NOMO-1 (cell line): ENCODE results near the gene SEMA6C.
"Not testable (repeated sequence)": the region's sequence is repeated elsewhere in the genome, so short reads cannot be mapped to it uniquely, and the experiment has no call there.

Experiments used
- DNase-seq, 2 experiments: peaks; one replicate each; lab custom pipeline; 2025; ENCODE audit not compliant: unreplicated experiment in 2 of 2; lab: John Stamatoyannopoulos, UW

Gene SEMA6C

DNA sequence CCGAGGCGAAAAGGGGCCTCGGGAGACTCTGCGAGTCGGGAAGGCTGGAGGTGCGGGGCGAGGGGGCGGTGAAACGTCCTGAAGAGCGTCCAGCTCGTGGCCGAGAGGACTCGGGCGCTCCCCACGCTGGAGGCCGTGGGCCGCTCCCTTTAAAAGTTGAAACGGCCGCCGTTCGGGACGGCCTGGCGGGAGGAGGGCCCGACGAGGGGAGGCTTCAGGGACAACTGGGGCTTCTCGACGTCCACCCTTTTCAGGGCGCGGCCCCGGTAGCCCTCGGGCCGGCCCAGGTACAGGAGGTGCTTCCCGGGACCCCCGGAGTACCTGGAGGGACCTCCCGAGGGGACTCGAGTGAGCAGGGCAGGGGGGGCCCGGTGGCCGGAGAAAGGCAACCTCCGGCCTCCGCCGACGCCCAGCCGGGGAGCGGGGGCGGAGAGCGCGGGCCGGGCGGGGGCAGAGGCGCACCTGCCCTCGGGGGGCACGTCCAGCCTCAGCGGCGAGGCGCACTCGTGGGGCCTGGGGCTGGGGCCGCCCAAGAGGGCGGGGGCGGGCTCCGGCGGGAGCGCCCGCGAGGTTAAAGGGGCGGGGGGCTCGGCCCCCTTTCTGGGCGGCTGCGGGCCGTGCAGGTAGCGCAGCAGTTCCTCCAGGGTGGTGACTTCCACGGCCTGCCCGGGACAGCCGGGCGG is 14.0 kb downstream of the SEMA6C start:
- DNase-seq = no peak

- DNase-seq = no peak
Observed at GRCh38 chr1:151131701-151132334, 14.6 kb downstream of the SEMA6C start.

- peak in 1 of 2 experiments; percentile 14 for DNase-seq
Observed at GRCh38 chr1:151130987-151131586, 15.3 kb downstream of the SEMA6C start.

- DNase-seq = no peak
Observed at GRCh38 chr1:151128800-151129199, 17.6 kb downstream of the SEMA6C start.

DNA sequence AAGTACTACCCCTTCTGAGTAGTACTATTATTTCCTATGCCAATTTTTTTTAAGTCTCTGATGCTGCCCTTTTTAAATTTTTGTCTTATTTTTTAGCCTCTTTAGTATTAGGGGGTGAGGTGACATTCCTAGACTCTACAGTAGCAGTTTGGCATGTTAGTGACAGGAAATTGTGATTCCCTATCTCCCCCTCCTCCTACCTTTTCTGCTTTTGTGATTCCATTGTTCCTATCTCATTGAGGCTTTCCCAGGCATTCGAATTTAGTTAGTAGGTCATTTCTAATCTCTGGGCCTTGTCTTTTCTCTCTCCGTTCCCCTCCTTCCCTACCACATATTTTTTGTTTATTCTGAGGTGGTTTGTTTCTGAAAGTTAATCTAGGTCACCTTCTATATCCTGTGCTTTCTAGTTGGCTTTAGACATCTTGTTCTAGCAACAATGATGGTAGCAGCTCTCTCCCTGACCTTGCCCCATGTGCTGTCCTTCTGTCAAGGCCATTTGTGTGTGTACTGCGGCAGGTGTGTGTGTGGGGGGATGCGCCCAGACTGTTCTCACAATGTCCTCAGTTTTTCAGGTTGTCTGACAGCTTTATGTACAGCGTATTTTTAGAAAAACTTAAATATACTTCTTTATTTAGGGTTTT is 21.5 kb downstream of the SEMA6C start:
- DNase-seq = no peak

- DNase-seq = no peak
Observed at GRCh38 chr1:151113877-151114276, 32.6 kb downstream of the SEMA6C start.

GRCh38 chr1:151108331-151108730 is 38.1 kb downstream of the SEMA6C start:
- DNase-seq = no peak

DNA sequence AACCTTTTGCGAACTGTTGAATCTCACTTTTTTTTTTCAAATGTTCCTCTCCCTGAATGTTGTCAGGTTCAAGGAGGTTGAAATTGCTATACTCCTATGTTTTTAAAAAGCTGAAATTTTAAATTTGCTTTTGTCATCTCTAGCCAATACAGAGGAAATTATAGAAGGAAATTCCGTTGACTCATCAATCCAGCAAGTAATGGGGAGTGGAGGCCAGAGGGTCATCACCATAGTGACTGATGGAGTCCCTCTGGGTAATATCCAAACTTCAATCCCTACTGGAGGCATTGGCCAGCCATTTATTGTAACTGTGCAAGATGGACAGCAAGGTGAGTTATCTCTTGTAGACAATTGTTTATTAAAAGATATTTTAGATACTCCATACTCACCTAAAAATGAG is 39.5 kb downstream of the SEMA6C start:
- DNase-seq = no peak

GRCh38 chr1:151104630-151105029 is 41.8 kb downstream of the SEMA6C start:
- DNase-seq = no peak

- DNase-seq = no peak
Observed at GRCh38 chr1:151098126-151098525, 48.3 kb downstream of the SEMA6C start.

- not testable (repeated sequence) for DNase-seq
Observed at GRCh38 chr1:151097426-151097825, 49.0 kb downstream of the SEMA6C start.

- no peak for DNase-seq
Observed at GRCh38 chr1:151085953-151086559, 60.4 kb downstream of the SEMA6C start.
